IMR-90 (cell line): ENCODE measurements around the gene EXD1. TPM values are rescaled to one million over a fixed set of nuclear protein-coding genes. Genes with fewer than 3 reads are reported as not detected.

Experiments used
- ATAC-seq: fragments of 200-7000 bp; cut with Tn5 transposase; 2 replicates; pipeline ENCODE4 v1.9.1; 2020; ENCODE audit warnings: low read depth, mild to moderate bottlenecking, moderate library complexity
- BruUV-seq: library from RNA; stranded (reverse); fragments of 400-500 nt; replicated peaks from 2 replicates; lab custom pipeline; 2021; lab: Mats Ljungman, UMichigan
- CTCF ChIA-PET: fragments of 300-600 bp; formaldehyde crosslinking; extraction: SDS; loops from one replicate; lab custom pipeline; 2021; ENCODE audit warnings: antibody characterized with exemption; lab: Yijun Ruan, JAX
- POLR2A ChIA-PET: fragments of 300-600 bp; sonication (Branson Sonifier 250); formaldehyde crosslinking; loops from one replicate; lab custom pipeline; 2022; ENCODE audit warnings: antibody characterized with exemption; ENCODE audit not compliant: unreplicated experiment; lab: Charles Lee
- DNase-seq: peaks from one replicate; pipeline ENCODE4 v3.0.0; 2013
- H2AFZ ChIP-seq: replicated peaks from 2 replicates; pipeline ENCODE3; 2013; ENCODE audit warnings: low read length, mild to moderate bottlenecking; ENCODE audit not compliant: poor library complexity
- H2AK5ac ChIP-seq: 2 replicates; pipeline ENCODE4 v1.6.1; 2013; ENCODE audit warnings: low read depth, low read length, inconsistent platforms
- H2AK9ac ChIP-seq: replicated peaks from 2 replicates; pipeline ENCODE3; 2013; ENCODE audit warnings: mild to moderate bottlenecking, low read depth, low read length, moderate library complexity; ENCODE audit not compliant: poor library complexity
- H2BK120ac ChIP-seq: 2 replicates; pipeline ENCODE4 v1.6.1; 2013; ENCODE audit warnings: low read depth, low read length, inconsistent platforms
- H2BK15ac ChIP-seq: 3 replicates; pipeline ENCODE4 v1.6.1; 2013; ENCODE audit warnings: low read depth, low read length, inconsistent platforms
- H2BK20ac ChIP-seq: 2 replicates; pipeline ENCODE4 v1.6.1; 2013; ENCODE audit warnings: low read depth, mild to moderate bottlenecking, inconsistent platforms, low read length, moderate library complexity
- H2BK5ac ChIP-seq: 2 replicates; pipeline ENCODE4 v1.6.1; 2013; ENCODE audit warnings: mild to moderate bottlenecking, low read depth, low read length, inconsistent platforms; ENCODE audit not compliant: poor library complexity, severe bottlenecking
- H3K14ac ChIP-seq: replicated peaks from 2 replicates; pipeline ENCODE4 v1.6.1; 2013; ENCODE audit warnings: low read depth, low read length, inconsistent platforms
- H3K18ac ChIP-seq: 2 replicates; pipeline ENCODE4 v1.6.1; 2013; ENCODE audit warnings: low read depth, low read length, control low read depth
- H3K23ac ChIP-seq: 2 replicates; pipeline ENCODE4 v1.6.1; 2013; ENCODE audit warnings: low read depth, low read length, inconsistent platforms
- H3K27ac ChIP-seq: 2 replicates; pipeline ENCODE4 v1.5.1; 2013; ENCODE audit warnings: mild to moderate bottlenecking, control low read depth, low read length; ENCODE audit not compliant: insufficient read depth
- H3K27me3 ChIP-seq: 2 replicates; pipeline ENCODE4 v1.6.1; 2013; ENCODE audit warnings: low read length; ENCODE audit not compliant: control insufficient read depth, insufficient read depth
- H3K36me3 ChIP-seq: 2 replicates; pipeline ENCODE4 v1.6.1; 2013; ENCODE audit warnings: low read length, mixed read lengths; ENCODE audit not compliant: control insufficient read depth, insufficient read depth
- H3K4ac ChIP-seq: 2 replicates; pipeline ENCODE4 v1.6.1; 2013; ENCODE audit warnings: low read depth, low read length, inconsistent platforms
- H3K4me1 ChIP-seq: 2 replicates; pipeline ENCODE4 v1.6.1; 2013; ENCODE audit warnings: low read length, mixed read lengths; ENCODE audit not compliant: control insufficient read depth, insufficient read depth
- H3K4me2 ChIP-seq: 2 replicates; pipeline ENCODE4 v1.6.1; 2013; ENCODE audit warnings: low read depth, mild to moderate bottlenecking, control low read depth, low read length, moderate library complexity
- H3K4me3 ChIP-seq: 2 replicates; pipeline ENCODE4 v1.5.1; 2013; ENCODE audit warnings: low read depth, mild to moderate bottlenecking, control low read depth, low read length, moderate library complexity; ENCODE audit not compliant: insufficient read depth
- H3K56ac ChIP-seq: 2 replicates; pipeline ENCODE4 v1.6.1; 2013; ENCODE audit warnings: low read length, inconsistent platforms; ENCODE audit not compliant: insufficient read depth; ENCODE audit errors: extremely low read depth
- H3K79me1 ChIP-seq, 2 experiments: 2 replicates each; pipeline ENCODE4 v1.6.1; 2013; ENCODE audit warnings: low read length in 2 of 2, inconsistent platforms in 1 of 2, low read depth in 1 of 2
- H3K9ac ChIP-seq: 2 replicates; pipeline ENCODE4 v1.6.1; 2013; ENCODE audit warnings: low read depth, low read length, control low read depth
- H3K9me1 ChIP-seq: 2 replicates; pipeline ENCODE4 v1.6.1; 2013; ENCODE audit warnings: low read length, inconsistent platforms; ENCODE audit not compliant: insufficient read depth
- H3K9me3 ChIP-seq: 2 replicates; pipeline ENCODE4 v1.6.1; 2013; ENCODE audit warnings: low read length; ENCODE audit not compliant: control insufficient read depth, insufficient read depth
- H4K20me1 ChIP-seq: 2 replicates; pipeline ENCODE4 v1.6.1; 2013; ENCODE audit warnings: low read length, inconsistent platforms; ENCODE audit not compliant: insufficient read depth
- H4K5ac ChIP-seq: 2 replicates; pipeline ENCODE4 v1.6.1; 2013; ENCODE audit warnings: mild to moderate bottlenecking, low read depth, low read length, control low read depth
- H4K8ac ChIP-seq, 2 experiments: 2 replicates each; pipeline ENCODE4 v1.6.1; 2013; ENCODE audit warnings: low read depth in 2 of 2, low read length in 2 of 2, control low read depth in 1 of 2, inconsistent platforms in 1 of 2
- H4K91ac ChIP-seq: 2 replicates; pipeline ENCODE4 v1.6.1; 2013; ENCODE audit warnings: low read depth, low read length, inconsistent platforms; ENCODE audit not compliant: insufficient read depth
- CEBPB ChIP-seq: IDR thresholded peaks from 2 replicates; pipeline ENCODE4 v1.6.1; 2012; ENCODE audit warnings: low read depth, low read length, improper control_type of control experiment
- CHD1 ChIP-seq: IDR thresholded peaks from 2 replicates; pipeline ENCODE4 v1.6.1; 2012; ENCODE audit warnings: low read depth, low read length, improper control_type of control experiment
- FOS ChIP-seq: fragments of 150-350 bp; IDR thresholded peaks from 2 replicates; pipeline ENCODE4 v1.6.1; 2016; ENCODE audit warnings: low read depth, low read length
- POLR2A ChIP-seq: IDR thresholded peaks from 2 replicates; pipeline ENCODE4 v1.6.1; 2012; ENCODE audit warnings: mild to moderate bottlenecking, low read depth, low read length
- SMC3 ChIP-seq: fragments of 150-350 bp; IDR thresholded peaks from 2 replicates; pipeline ENCODE4 v1.6.1; 2016; ENCODE audit warnings: low read depth, mild to moderate bottlenecking, antibody characterized with exemption, low read length, moderate library complexity
- WGBS, 2 experiments: methylation state at CpG; one replicate each; pipeline versions ENCODE4 v1.1.5 to v1.1.7; 2013; ENCODE audit warnings: missing lambda C conversion rate in 2 of 2; ENCODE audit not compliant: insufficient read length in 1 of 2; ENCODE audit errors: extremely low coverage in 2 of 2; 5-methylcytosine and 5-hydroxymethylcytosine counted together
- dilution Hi-C: fragments of 300-500 bp; cut with HindIII; formaldehyde crosslinking; loops from one replicate; pipeline ENCODE4 v1.14.3; 2018; ENCODE audit warnings: low sequenced_read_pairs; ENCODE audit not compliant: unreplicated experiment
- in situ Hi-C: fragments of 300-500 bp; cut with MboI; formaldehyde crosslinking; loops from 3 replicates; pipeline ENCODE4 v1.14.3; 2019; ENCODE audit warnings: low sequenced_read_pairs, inconsistent platforms, mixed read lengths
- intact Hi-C: fragments of 100-400 bp; cut with micrococcal nuclease; formaldehyde crosslinking; loops from 2 replicates; pipeline ENCODE4 v1.10.0; 2022
- polyA plus RNA-seq, 3 experiments: library from polyadenylated mRNA; depleted of rRNA; stranded (reverse); fragments of >200 nt; gene quantifications; 2 replicates each; pipeline ENCODE4 v1.2.3, GENCODE V29; 2012; ENCODE audit warnings: low replicate concordance in 1 of 3
- total RNA-seq: library from RNA; depleted of rRNA; stranded (reverse); fragments of >200 nt; gene quantifications from 2 replicates; pipeline ENCODE4 v1.2.3, GENCODE V29; 2012

EXD1 gene
- total and polyA plus RNA-seq, 2 of the 4 experiments (the other 2 are of a cell fraction): not detected

DNA sequence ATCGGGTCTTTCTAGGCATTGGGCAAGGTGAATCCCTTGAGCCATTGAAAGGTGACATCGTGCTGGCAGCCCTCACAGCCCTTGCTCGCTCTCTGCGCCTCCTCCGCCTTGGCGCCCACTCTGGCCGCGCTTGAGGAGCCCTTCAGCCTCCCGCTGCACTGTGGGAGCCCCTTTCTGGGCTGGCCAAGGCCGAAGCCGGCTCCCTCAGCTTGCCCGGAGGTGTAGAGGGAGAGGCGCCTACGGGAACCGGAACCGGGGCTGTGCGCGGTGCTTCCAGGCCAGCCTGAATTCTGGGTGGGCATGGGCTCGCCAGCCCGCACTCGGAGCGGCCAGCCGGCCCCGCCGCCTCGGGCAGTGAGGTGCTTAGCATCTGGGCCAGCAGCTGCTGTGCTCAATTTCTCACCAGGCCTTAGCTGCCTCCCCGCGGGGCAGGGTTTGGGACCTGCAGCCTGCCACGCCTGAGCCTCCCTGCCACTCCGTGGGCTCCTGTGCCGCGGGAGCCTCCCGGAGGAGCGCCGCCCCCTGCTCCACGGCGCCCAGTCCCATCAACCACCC, 79.0 kb downstream of the EXD1 start:
- H4K20me1 ChIP-seq: no peaks in the 10 kb centered on the region

More for the DNA sequence above, 79.0 kb downstream of the EXD1 start:
- Histone ChIP-seq H3K27ac (no peak overlapping the region), H3K9me3 (no peaks in the 10 kb centered on the region), H3K4me1 (no peaks in the 10 kb centered on the region), H3K14ac (no peak overlapping the region), H3K9me1 (peaks cover 5% of the 10 kb centered on the region; the same call in 1 of the 2 replicates), H3K36me3 (no peaks in the 10 kb centered on the region), H2BK5ac (no peak overlapping the region), H3K4me2 (no peak overlapping the region), H3K18ac (no peak overlapping the region), H4K8ac (no peak overlapping the region), H3K9ac (no peak overlapping the region), H4K5ac (no peak overlapping the region), H2AFZ (no peak overlapping the region), H2AK5ac (no peak overlapping the region), H2AK9ac (no peak overlapping the region), H4K91ac (no peak overlapping the region), H3K79me1 (no peaks in the 10 kb centered on the region), H3K4me3 (no peak overlapping the region), H2BK15ac (no peak overlapping the region), H3K23ac (no peak overlapping the region), H3K4ac (no peak overlapping the region), H3K27me3 (no peaks in the 10 kb centered on the region), H2BK20ac (no peak overlapping the region), H3K56ac (no peak overlapping the region), H2BK120ac (no peak overlapping the region)
- ATAC-seq (no peak), DNase-seq (no peak)
- WGBS, 2 experiments: 98% methylated on average over 9 of the region's 37 CpGs; no CpG with 5 or more reads in 1 of the 2 experiments
- intact Hi-C loops: no loop called here
- ChIA-PET CTCF (no interaction called here), POLR2A (no interaction called here)
- dilution Hi-C loops: no loop called here
- in situ Hi-C loops: no loop called here
- no peak for TF ChIP-seq CEBPB
- no peak for TF ChIP-seq FOS
- TF ChIP-seq SMC3: no peak
- no peak for TF ChIP-seq CHD1
- no peak for TF ChIP-seq POLR2A
- BruUV-seq: no TSS peak
